Caki2 (cell line): Measurements from ENCODE around the gene ARFGAP3. TPM values are rescaled to one million over a fixed set of nuclear protein-coding genes. Genes with fewer than 3 reads are reported as not detected.
"Not testable (repeated sequence)": the region's sequence is repeated elsewhere in the genome, so short reads cannot be mapped to it uniquely, and the experiment has no call there.

Source experiments
- DNase-seq: peaks from one replicate; pipeline ENCODE4 v3.0.0-alpha.2; 2015; ENCODE audit warnings: low read depth
- in situ Hi-C: cut with HindIII; loops from 2 replicates; pipeline ENCODE4 v1.10.0; 2016; ENCODE audit warnings: low sequenced_read_pairs, low pct_unique_long_range_greater_than_20kb, mixed read lengths
- total RNA-seq: library from RNA; depleted of rRNA; stranded (reverse); fragments of >200 nt; shearing (Covaris generic); gene quantifications from 2 replicates; pipeline ENCODE4 v1.2.3, GENCODE V29; 2014; ENCODE audit warnings: low replicate concordance

Gene ARFGAP3
- total RNA-seq, 1 experiment from 2014 or later = 29.8 TPM

DNA sequence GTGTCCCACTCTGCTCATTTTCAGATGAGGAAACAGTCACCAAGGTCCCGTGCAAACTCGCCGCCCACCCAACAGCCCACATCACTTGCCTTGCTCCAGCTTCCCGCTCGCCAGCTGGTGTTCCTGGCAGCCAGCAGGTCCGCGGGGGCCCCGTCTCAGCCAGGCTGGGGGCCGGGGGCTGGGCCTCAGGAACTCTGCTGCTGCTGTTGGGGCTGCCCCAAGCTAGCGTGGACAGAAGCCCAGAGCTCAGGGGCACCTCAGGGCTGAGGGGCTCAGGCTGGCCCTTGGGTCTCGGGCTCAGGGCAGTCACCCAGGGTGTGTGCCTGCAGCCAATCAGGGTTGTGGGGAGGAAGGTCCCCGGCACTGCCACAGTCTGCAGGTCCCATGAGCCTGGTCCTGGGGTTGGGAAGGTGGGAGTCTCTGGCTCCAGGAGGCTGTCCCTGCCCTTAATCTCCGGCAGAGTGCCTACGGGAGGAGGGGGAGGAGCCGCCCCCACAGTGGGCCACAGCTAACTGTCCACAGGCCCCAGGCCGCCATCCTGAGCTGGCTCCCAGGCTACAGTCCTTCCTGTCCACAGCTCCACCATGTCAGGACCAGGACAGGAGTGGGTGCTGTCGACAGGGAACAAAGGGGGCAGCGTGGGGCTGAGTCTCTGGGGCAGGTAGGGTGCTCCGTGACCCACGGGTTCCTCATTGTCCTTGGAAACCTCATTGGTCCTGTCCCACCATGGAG is 65.2 kb downstream of the ARFGAP3 start:
- DNase-seq = no peak
- in situ Hi-C loops = no loop called here

DNA sequence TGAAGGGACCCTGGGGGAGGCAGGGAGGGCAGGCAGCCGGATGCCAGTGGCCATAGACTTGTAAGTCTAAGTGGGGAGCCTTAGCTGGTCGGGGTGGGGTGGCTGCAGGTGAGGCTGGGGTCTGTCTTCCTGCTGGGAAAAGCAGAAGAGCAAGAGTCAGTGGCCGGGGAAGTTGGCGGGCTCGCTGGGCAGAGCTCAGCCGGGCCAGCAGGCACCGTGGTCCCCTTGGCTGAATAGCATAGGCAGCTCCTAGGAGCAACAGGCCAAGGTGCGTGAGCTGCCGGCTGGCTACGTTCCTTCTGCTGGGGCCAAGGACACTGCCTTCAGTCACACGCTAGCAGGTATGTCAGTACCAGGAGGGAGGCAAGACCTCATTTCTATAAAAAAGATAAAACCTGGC is 68.6 kb downstream of the ARFGAP3 start:
- in situ Hi-C loops = no loop called here

DNA sequence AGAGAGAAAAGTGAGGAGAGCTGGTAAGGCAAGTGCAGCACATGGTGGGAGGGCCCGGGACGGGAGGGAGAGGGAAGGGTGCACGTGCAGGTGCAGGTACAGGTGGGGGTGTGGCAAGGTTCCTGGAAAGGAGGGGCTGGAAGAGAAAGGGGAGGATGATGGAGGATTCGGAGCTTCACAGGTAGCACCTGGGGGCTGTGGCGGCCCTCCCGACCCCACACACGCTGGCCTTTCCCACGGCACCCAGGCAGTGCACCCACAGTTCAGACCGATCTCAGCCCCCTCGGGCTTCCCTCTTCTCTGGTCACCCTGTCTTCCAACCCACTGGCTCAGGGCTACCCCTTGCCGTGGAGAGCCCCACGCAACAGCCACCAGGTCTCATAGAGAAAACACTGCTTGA is 69.1 kb downstream of the ARFGAP3 start:
- in situ Hi-C loops = no loop called here
- DNase-seq = no peak

More for the DNA sequence above, 68.6 kb downstream of the ARFGAP3 start:
- DNase-seq = no peak

DNA sequence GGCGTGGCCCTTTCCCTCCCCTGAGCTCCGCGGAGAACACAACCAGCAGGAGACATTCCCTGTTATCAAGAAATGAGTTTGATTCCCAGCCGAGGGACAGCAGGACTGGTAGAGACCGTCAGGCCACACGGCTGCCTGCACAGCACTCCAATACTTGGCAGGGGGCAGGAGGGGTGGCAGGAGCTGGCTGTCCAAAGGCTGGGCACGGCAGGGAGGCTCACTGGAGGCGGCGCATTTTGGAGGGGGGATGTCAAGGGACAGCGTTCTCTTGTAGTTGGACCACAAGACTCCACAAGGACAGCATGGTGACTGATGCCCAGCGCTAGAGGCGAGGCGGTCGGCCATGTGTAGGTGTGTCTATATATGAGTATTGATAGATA is 69.7 kb downstream of the ARFGAP3 start:
- in situ Hi-C loops = no loop called here
- DNase-seq = no peak

DNA sequence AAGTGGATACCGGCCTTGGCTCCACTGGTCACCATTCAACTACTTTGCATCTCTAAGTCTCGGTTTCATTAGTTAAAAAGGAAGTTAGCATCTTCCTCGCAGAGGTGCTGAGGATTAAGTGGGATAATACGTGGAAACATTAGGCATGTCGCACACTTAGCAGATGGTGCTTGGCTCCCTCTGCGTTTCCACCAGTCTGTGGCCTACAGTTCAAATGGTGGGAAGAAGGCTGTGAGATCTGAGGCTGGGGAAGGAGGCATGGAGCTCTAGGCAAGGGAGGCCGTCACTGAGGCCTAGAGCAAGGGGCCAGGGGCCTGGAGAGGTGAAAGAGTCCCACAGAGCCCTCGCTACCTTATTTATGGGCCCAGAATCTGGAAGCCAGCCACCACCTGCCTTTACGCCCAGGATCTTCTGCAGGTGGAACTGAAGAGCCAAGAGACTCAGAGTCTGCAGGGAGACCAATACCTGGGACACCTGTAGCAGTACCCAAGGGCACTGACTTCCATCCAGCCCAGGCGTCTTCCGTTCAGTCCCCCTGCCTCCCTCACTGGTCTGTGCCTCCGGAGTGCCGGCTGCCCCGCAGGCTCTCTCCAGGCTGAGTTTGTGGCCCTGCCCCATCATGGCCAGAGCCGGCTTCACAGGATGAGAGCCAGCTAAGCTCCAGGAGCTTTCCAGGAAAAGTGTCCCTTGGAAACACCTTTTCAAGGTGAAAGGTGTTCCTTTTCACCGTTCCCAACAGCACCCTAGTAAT is 70.3 kb downstream of the ARFGAP3 start:
- in situ Hi-C loops = no loop called here
- DNase-seq = no peak

DNA sequence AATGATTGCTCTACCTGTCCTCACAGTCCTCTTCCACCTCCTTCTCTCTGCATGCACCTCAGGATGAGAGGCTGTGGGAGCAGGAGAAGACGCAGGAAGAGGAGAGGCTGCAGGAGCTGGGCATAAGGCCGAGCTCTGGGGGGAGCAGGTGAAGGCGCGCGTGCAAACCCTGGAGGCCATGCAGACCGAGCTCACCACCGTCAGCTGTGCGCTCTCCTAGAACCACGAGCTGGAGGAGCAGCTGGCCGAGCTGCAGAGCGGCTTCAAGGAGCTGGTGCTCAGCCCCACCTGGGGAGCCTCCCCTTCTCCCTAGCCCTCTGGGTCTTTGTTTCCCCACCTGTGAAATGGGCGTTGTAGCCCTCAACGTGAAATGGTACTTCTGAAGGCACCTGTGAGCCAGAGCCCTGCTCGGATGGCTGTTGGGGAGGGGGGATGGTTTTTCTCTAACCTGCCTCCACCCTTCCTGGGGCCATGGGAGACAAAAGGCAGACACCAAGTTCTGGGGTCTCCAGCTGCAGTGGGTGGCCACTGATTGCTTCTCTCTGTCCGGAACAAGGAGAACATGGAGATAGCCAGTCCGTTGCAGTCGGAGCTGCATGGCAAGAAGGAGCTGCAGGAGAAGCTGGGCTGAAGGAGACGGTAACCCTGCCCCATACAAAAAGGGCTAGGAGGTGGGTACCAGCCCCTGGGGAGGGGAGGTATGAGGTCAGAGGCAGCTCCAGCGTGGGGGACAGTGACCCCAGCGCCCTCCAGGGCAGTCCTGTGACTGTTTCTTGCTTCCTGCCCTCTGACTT is 71.2 kb downstream of the ARFGAP3 start:
- in situ Hi-C loops = no loop called here
- DNase-seq = no peak

DNA sequence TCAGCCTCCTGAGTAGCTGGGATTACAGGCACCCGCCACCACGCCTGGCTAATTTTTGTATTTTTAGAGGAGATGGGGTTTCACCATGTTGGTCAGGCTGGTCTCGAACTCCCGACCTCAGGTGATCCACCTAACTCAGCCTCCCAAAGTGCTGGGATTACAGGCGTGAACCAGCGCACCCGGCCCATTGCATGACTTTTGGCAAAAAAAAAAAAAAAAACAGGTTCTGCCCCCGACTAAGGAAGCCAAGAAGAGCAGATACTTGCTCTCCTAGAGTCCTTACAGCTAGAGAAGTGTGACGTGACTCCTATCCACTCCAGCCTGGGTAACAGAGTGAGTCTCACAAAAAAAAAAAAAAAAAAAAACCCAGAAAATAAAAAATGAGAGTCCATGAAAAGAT is 74.8 kb downstream of the ARFGAP3 start:
- DNase-seq, in situ Hi-C loops: not testable (repeated sequence)

GRCh38 chr22:42780070-42780540 is 77.0 kb downstream of the ARFGAP3 start:
- in situ Hi-C loops = no loop called here
- peak; percentile 75 for DNase-seq

DNA sequence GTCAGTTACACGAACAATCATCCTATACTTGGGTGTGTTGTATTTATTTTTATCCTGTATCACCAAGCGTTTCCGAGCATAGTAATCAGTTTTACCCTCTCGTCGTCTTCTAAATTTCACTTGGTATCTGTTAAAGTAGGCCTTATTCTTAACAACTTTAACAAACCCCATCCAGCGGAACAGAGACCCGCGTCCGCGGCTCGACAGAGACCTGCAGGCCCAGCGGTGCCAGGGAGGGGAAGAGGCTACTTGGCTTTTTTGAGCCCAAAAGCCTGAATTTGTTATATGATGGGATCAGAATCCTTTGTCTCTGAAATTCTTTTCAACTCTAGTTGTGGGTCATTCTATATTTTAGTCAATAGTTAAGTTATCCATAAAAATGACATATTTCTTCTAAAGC is 79.9 kb downstream of the ARFGAP3 start:
- in situ Hi-C loops = no loop called here
- no peak for DNase-seq

DNA sequence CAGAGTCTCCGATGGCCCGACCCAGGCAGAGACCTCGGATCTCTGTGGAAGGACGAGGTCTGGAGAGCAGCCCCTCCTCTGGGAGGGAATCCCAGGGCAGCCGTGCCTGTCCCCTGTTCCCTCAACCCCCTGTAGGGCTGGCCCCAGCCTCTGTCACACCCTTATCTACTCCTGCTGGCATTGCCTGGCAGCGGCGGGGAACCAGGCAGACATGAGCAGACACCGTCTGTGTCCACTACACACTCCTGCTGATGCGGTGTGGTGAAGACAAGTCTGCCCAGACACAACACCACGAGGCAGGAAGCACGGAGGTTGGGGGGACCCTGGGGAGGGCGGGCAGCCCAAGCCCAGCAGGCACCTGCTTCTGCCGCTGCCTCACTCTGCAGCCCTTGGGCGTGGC is 83.9 kb downstream of the ARFGAP3 start:
- in situ Hi-C loops = no loop called here

DNA sequence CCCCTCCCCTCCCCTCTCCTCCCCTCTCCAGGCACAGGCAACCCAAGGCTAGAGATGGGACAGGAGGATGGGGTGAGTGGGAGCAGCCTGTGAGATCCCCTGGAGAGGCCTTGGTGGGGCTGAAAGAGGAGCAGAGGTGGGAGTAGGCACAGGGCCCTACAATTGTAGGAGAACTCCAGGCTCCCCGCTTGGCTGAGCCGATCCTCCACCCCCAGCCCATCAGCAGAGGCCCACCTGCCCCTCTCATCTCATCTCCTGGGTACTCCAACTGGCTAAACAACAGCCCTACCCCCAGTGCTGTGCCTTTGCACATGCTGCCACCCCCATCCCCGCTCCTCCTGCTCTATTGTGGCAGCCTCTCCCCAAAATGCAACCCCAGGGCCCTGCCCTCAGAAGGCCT is 84.4 kb downstream of the ARFGAP3 start:
- DNase-seq = no peak
- in situ Hi-C loops = no loop called here

More for the DNA sequence above, 83.9 kb downstream of the ARFGAP3 start:
- DNase-seq = no peak

GRCh38 chr22:42770941-42771647 is 86.0 kb downstream of the ARFGAP3 start:
- in situ Hi-C loops = no loop called here
- DNase-seq = no peak

DNA sequence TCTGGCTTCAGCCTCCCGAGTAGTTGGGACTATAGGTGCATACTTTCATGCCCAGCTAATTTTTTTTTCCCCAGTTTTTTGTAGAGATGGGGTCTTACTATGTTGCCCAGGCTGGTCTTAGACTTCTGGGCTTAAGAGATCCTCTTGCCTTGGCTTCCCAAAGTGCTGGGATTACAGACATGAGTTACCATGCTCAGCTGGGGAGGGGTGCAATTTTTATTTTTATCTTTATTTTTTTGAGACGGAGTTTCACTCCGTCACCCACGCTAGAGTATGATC is 86.7 kb downstream of the ARFGAP3 start:
- in situ Hi-C loops = no loop called here
- no peak for DNase-seq

DNA sequence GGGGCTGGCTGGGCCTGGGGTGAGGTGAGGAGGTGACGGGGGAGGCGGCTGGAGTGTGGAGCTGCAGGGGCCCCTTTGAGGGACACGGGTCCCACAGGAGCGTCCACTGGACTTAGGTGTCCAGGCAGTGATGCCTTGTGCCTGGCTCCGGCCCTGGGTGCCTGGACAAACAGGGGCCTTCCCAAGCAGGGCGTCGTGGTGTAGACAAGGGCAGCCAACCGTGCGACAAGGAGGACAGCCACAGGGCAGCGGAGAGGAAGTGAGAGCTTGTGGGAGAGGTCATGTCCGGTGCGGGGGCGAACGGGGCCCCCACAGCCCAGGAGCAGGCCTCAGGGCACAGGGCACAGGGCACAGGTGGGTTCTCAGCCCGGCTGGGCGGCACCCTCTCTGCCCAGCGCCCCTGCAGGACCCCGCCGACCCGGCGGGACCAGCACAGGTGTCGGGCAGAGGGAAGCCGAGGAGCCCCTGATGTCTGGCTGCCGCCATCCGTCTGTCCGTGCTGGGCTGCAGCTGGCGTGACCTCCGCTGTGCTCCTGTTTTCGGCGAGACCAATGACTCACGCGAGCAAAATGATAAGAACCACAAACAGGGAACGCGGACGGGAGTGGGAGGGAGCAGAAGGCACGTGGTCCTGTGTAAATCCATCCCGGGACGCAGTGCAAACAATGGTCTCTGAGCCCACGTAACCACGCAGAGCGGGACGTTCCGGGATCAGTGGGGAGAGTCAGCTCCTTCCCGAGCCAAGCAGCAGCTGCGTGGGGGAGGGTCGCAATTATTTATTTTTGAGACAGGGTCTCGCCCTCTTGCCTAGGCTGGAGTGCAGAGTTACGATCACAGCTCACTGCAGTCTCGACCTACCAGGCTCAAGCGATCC is 87.3 kb downstream of the ARFGAP3 start:
- peak; percentile 73 for DNase-seq
- in situ Hi-C loops = no loop called here

- in situ Hi-C loops = no loop called here
- DNase-seq = no peak
Observed at GRCh38 chr22:42769238-42769573, 87.9 kb downstream of the ARFGAP3 start.

DNA sequence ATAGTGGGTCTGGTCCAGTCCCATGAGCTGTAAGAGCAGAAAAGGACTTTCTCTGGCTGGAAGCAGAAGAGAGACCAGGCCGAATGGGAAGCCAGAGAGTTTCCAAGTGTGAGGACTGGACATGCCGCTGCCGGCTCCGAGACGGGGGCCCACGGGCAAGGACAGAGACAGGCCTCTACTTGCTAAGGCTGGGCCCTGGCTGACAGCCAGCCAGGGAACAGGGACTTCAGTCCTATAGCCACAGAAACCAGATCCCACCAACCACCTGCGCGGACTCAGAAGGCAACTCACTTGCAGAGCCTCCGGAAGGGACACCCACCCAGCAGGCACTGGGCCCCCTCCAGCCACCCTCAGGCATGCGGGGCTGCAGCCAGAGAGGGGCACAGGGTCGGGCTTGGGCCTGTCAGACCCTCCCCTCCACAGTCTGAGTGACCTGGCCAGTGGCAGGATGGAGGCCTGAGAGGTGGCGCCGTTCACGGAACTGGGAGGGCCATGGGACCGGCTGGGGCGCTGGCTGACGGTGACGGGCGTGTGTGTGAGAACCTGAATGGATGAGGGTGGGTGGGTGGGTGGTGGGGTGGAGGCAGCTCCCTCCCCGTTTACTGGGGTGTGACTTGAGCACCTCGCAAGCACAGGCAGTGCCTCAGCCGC is 88.6 kb downstream of the ARFGAP3 start:
- in situ Hi-C loops = no loop called here
- no peak for DNase-seq

GRCh38 chr22:42766860-42767259 is 90.2 kb downstream of the ARFGAP3 start:
- no peak for DNase-seq
- in situ Hi-C loops = no loop called here
